AG08396 (cell line): ENCODE results near the gene STRN4.
"Not testable (repeated sequence)": the region's sequence is repeated elsewhere in the genome, so short reads cannot be mapped to it uniquely, and the experiment has no call there.

Experiments used
- DNase-seq: peaks from one replicate; pipeline ENCODE4 v3.0.0; 2012; ENCODE audit warnings: low spot score, mixed read lengths

Gene STRN4, protein sequence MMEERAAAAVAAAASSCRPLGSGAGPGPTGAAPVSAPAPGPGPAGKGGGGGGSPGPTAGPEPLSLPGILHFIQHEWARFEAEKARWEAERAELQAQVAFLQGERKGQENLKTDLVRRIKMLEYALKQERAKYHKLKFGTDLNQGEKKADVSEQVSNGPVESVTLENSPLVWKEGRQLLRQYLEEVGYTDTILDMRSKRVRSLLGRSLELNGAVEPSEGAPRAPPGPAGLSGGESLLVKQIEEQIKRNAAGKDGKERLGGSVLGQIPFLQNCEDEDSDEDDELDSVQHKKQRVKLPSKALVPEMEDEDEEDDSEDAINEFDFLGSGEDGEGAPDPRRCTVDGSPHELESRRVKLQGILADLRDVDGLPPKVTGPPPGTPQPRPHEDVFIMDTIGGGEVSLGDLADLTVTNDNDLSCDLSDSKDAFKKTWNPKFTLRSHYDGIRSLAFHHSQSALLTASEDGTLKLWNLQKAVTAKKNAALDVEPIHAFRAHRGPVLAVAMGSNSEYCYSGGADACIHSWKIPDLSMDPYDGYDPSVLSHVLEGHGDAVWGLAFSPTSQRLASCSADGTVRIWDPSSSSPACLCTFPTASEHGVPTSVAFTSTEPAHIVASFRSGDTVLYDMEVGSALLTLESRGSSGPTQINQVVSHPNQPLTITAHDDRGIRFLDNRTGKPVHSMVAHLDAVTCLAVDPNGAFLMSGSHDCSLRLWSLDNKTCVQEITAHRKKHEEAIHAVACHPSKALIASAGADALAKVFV

DNA sequence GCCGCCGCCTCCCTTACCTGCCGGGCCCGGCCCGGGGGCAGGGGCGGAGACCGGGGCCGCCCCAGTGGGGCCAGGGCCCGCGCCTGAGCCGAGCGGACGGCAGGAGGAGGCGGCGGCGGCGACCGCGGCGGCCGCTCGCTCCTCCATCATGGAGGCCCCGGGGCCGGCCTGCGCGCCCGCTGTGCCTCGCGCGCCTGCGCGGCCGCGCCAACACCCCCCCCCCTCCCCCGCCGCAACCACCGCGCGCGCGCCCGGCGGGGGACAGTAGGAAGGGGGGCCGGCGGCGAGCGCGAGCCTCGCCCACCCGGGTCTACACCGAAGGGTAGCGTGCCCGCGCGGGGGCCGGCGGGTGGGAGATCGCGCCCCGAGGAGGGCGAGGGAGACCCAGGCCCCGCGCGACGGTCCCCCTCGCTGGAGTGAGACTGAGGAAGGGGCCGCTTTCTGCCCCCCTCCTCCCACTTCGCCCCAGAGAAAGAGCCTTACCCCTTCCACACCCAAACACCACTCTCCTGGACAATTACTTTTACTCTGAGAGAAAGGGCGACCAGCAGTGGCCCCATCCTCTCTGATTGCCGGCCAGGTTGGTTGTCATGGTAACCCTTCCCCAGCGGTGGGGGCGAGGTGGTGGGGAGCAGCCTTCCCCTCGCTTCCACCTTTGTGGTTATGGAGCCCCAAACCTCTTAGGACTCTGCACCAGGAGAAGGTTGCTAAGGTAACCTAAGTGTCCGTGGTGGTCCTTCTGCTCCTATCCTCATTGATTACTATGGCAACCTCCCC is at the start of gene STRN4:
Gene STRN4 (minus strand): TSS at position 170 of the 777 bp plus-strand sequence. CDS start 20 bp downstream, at position 150.
- peak; percentile 98 for DNase-seq

DNA sequence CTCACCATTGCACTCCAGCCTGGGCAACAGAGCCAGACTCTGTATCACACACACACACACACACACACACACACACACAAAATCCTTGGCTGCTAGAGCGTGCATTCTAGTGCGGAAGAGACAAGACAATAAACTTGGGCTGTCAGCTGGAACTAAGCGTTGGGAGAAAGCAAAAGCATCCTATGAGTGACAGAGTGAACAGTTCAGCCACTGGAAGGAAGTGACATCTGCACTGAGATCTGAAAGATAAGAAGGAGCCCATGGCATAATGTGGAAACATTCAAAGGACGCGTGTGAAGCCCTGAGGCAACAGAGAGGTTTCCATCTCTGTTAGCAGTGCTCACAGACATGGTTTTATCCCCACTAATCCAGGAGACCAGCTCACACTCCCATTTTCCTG is 45.7 kb upstream of the STRN4 start:
- DNase-seq, result no peak

DNA sequence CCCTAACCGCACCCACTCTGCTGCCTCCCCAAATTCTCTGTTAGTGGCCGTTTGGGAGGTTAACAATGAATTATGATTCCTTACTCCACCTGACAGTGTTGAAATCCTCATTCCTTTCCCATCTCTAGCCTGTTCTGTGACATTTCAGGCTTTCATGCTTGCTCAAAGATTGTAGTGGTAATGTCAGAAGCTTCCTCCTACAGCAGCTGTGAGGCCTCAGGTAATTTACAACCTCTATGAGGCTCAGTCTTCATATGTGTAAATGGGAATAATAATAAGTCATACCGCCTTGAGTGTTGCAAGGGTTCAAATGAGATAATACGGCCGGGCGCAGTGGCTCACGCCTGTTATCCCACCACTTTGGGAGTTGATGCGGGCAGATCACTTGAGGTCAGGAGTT is 43.1 kb upstream of the STRN4 start:
- DNase-seq, result no peak

DNA sequence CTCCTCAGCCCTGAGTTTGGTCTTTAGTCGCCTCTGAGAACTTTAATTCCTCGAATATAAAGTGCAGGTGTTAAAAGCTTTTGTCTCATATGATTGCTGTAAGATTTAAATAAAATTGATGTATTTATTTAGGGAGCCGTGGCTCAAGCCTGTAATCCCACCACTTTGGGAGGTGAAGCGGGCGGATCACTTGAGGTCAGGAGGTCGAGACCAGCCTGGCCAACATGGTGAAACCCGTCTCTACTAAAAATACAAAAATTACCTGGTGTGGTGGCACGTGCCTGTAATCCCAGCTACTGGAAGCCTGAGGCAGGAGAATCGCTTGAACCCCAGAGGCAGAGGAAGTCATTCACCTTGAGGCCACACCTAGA is 42.7 kb upstream of the STRN4 start:
- no peak for DNase-seq

DNA sequence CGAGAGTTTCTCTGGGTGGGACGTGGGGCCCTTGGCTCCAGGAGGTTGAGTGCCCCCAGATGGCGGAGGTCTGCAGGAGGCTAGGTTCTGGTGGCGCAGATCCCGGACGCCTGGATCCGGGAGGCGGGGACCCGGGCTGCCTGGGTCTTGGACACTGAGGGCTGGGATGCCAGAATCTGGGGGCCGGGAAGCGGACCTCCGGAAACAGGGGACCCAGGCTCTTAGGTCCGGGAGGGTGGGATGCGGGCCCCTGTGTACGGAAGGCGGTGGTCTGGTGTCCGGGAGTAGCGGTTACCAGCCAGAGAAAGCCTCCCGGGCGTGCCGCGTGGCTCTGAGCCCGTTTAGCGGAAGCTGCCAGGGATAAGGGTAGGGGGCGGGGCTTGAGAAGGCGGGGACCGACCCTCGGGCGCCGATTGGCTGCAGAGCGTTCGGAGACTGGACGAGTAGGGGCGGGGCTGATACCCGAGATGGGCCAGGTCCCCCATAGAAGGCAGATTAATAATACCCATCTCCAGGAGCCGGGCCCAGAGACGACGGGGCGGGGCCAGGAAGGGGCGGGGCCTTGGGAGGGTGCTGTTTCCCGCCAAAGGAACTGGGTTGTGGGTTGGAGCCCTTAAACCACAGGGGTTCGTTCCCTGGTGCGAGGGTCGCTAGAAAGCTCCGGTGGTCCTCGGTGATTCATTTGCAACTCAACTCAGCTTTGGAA is 42.2 kb upstream of the STRN4 start, which contains the start of gene SLC1A5:
Gene SLC1A5 (minus strand): TSS at position 333 of the 706 bp plus-strand sequence. CDS start 629 bp downstream, outside the sequence.
- peak; percentile 97 for DNase-seq

DNA sequence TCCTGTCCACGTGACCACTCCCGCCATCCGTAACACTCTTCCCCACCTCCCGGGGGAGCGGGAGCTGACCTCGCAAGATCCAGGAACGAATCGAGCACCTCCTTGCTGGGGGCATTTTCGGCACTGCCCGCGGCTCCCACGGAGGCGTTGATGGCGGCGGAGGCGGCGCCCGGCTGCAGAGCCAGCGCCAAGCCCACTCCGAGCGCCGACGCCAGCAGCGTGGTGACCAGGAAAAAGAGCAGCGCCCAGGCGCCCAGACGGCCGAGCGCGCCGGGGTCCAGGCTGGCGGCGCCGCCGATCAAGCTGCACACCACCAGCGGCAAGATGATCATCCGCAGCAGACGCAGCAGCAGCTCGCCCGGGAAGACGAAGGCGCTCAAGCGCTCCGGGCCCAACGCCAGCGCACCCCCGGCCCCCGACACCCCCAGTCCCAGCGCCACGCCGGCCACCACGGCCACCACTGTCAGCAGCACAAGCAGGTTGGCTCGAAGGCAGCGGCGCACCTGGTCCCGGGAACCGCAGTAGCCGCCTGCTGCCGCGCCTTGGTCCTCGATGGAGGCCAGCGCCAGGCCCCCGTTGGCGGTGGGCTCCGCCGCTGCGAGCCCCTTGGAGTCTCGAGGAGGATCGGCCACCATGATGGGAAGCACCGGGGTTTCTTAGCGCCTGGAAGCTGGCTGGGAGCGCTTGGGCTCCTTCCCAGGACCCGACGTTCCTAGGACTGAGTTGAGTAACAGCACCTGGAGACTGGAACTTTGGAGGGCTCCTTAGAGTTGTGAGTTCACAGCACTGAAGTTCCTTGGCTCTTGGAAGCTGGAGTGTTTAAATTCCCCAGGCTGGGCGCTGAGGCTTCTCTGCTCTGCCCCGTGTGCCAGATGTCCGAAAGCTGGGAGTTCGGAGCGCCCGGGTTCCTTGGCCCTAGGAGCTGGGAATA is 41.3 kb upstream of the STRN4 start:
- DNase-seq, result peak; percentile 63

DNA sequence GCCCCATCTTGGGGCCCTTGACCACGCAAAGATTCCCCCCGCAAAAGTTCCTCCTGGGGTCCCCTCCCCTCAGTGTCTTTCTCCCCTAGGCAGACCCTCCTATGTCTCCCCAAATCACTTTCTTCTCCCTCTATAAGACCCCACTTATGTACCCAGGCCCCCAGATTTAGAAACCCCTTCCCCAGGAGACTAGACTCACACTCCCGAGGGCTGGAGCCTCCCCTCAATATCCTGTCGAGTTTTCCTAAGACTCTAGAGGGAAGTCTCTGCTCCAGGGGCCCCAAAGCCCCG is 40.7 kb upstream of the STRN4 start:
- DNase-seq, result no peak

DNA sequence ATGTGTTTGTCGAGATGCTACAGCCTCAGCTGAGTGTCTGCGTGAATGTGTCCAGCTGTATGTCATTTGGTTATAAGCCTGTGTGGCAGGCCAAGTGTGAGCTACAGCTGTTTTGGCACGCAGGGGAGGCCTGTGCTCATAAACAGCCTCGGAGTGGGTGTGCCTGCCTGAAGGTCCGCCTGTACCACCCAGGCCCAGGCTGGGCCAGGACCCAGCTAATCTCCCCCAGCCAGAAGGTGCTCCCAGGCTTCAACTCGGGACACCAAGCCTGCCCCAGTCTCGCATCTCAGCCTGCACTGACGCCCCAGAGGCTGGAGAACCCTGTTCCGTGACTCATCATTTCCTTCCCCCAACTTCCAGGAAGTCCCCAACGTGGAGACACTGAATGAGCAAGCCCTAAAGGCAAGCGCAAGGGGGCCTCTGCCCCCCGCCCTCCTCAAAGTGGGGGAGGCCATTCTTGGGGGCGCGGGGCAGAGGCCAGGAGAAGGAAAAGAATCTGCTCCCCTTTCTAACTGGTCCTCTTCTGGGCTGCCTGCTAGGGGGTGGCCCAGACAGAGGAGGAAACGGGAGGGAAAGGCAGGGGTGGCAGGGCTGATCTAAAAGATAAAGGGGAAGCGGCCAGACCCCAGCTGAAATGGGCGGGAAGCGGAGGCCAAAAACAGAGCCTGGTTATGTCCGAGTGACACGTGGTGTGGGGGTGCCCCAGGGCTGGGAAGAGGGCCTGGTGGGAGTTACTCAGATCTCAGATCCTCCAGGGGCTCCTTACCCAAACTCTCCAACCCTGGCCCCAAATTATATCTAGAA is 40.2 kb upstream of the STRN4 start:
- peak; percentile 88 for DNase-seq

DNA sequence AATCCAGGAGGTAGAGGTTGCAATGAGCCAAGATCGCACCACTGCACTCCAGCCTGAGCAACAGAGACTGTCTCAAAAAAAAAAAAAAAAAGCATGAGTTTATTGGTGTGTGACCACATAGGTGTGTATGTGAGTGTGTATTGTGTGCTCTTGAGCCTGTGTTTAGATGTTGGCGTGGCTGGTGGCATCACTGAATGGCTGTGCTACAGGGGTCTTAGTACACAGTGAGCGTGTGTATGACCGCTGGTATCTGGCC is 39.7 kb upstream of the STRN4 start:
- no peak for DNase-seq

DNA sequence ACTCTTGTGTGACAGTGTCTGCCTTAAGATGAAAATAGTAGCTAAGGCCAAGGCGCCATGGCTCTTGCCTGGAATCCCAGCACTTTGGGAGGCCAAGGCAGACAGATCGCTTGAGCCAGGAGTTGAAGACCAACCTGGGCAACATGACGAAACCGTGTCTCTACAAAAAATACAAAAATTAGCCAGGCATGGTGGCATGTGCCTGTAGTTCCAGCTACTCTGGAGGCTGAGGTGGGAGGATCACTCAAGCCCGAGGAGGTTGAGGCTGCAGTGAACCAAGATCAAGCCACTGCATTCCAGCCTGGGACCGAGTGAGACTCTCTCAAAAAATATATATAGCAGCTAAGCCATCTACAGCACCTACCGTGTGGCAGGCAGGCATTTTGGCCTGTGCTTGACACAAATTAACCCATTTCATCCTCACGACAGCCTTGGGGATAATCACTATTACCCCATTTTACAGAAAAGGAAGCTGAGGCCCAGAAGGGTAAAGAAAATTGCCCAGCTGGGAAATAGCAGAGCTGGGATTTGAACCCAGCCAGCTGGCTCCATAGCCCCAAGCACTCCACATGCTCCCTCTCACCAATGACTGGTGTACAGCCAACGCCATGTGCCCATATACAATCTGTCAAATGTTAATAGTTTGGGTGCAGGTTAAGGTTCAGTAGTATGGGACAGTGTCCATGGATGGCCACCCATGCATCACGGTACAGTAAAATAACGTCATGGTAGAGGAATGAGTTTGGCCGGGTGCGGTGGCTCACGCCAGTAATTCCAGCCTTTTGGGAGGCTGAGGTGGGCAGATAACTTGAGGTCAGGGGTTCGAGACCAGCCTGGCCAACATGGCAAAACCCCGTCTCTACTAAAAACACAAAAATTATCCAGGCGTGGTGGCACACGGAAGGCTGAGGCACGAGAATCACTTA is 39.1 kb upstream of the STRN4 start:
- no peak for DNase-seq

DNA sequence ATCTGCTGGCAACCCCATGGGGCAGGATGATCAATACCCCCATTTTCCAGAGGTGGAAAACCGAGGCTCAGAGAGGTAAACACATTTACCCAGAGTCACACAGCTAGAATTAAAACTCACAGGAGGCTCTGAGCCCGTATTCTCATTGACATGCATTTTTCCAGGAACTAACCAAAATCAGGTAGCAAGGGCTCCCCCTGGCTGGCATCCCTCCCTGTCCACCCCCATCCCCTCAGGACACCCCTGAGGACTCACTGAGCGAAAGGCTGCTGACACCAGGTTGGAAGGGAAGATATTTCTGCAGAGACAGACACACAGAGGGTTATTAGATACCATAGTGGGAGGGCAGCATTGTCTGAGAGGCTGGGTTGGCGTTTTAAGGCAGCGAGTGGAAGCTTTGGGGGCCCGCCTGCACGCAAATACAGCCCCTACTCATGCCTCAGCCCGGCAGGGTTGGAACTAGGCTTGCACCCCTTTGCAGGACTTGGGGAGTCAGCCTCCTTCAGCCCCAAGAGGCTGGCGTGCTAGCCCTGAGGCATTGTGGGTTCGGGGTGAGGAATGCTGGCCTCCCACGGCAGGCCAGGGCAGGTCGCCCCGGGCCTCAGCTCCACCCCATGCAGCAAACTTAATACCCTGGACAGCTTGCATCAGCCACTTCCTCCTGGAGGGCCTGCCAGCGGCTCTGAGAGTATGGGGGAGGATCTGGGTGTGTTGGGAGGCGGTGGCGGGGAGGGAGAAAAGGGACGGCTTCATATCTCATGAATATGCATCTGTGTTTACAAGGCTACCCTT is 38.2 kb upstream of the STRN4 start:
- peak; percentile 79 for DNase-seq

DNA sequence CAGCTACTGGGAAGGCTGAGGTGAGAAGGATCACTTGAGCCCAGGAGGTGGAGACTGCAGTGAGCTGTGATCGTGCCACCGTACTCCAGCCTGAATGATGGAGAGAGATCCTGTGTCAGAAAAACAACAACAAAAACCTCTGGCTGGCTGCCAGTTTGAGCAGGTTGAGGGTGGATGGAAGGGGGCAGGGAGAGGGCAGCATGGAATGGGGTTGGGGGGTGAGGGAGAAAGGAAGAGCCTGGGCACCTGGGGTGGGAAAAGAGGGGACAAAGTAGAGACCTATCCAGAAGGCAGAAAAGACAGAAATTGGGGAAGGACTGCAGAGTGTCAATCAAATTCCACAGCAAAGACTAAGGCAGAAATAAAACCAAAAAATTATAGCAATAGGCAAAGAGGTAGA is 37.4 kb upstream of the STRN4 start:
- DNase-seq, result no peak

DNA sequence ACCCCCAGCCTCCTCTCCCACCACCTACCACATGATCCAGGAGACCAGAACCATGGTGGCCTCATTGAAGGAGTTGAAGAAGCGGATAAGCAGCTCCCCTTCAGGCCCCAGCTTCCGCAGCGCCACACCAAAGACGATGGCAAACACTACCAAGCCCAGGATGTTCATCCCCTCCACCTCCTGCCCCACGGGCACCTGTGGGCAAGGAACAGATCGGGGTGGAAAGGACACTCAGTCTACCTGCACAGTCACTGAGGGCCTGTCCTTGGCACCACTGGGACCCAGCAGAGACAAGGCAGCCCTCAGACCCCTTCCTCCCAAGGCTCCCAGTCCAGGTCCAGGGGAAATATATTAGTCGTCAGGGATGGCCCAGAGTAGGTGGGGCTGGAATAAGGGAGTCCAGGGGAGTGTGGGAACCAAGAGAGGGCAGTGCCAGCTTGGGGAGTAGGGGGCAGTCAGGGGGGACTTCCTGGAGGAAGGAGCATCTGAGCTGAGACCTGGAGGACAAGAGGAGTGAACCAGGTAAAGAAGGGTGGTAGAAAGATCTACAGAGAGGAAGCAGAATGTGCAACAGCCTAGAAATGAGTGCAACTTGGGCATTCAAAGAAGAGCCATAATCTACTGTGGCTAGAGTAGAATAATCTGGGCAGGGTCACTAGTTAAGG is 36.2 kb upstream of the STRN4 start:
- DNase-seq, result no peak

DNA sequence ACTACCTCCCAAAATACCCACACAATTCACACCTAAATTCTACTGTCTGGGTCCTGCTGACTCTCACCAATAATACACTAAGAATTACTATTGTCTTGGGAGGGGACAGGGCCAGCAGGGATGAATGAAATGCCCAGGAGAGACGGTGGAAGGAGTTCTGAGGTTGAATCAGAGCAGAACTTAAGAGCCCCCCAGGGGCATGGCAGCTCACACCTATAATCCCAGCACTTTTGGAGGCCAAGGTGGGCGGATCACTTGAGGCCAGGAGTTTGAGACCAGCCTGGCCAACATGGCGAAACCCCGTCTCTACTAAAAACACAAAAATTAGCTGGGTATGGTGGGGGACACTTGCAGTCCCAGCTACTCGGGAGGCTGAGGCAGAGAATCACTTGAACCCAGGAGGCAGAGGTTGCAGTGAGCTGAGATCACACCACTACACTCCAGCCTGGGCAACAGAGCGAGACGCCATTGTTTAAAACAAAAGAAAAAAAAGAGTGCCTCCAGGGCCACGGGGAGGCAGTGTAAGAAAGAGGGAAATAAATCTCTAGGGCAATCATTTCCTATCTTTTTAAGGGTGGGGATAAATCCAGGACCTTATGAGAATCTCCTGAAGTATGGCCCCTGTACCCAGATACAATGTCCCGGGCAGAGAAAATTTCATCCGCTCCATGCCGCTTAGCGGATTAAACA is 31.9 kb upstream of the STRN4 start:
- DNase-seq, result not testable (repeated sequence)

DNA sequence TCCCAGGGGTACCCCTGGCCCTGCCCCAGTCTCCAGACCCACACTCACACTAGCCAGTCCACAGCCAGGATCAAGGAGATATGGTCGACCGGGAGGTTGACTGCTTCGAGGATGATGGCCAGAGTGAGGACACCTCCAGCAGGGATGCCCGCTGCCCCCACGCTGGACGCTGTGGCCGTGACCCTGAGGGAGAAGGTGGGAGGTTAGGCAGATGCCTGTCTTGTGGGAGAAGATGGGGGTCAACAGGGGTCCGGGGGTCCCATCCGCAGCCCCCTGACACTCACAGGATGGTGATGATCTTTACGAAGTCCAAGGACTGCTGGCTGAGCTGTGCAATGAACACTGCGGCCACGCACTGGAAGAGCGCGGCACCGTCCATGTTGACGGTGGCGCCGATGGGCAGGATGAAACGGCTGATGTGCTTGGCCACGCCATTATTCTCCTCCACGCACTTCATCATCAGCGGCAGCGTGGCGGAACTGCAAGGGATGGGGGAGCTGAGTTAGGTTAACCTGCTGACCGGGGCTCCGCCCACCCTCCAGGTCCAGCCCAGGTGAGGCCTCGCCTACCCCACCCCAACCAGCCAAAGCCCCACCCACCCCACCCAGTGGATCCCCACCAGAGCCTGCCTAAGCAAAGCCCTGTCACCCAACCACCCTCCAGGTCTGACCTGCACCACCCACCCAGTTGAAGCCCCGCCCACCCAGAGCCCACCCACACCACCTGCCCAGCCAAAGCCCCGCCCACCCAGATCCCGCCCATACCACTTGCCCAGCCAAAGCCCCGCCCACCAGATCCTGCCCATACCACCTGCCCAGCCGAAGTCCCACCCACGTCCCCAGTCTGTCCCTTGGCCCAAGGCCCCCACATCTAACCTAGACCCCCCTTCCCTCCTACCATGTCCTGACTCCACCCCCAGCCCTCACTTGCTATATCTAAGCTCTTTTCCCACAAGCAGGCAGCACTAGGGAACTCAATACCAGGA is 31.0 kb upstream of the STRN4 start:
- DNase-seq, result no peak

DNA sequence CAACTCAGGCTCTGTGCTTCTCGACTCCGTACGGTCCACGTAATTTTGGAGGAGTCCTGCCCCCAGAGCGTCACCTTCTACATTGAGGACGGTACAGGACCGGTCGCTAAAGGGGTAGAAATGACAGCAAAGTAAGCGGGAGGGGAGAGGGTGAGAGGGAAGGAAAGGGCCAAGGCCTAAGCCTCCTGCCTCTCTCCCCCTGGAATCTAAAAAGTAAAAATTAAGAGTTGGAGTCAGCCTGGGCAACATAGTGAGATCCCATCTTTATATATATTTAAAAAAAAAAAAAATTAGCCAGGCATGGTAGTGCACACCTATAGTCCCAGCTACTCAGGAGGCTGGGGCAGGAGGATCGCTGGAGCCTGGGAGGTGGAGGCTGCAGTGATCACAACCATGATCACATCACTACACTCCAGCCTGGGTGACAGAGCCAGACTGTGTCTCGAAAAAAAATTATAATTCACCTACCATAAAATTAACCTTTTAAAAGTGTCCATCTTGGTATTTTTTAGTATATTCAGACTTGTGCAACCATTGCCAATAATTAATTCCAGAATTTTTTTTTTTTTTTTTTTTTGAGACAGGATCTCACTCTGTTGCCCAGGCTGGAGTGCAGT is 29.5 kb upstream of the STRN4 start:
- DNase-seq, result no peak
